ENCODE data around the gene ERC2. TPM values are rescaled to one million over a fixed set of nuclear protein-coding genes. Genes with fewer than 3 reads are reported as not detected.

ERC2 gene
- total and polyA plus RNA-seq, 7 experiments from 2014 or later: not detected

- H3K27ac ChIP-seq (ENCODE audit: low read depth, low read length): no peak overlapping the region
- peaks cover 0 to 4% (median 0%) of the 10 kb centered on the region in 3 experiments for H3K9me3 ChIP-seq (ENCODE audit: control insufficient read depth in 2 of 3, low read length in 3 of 3)
- POLR2A ChIA-PET: no interaction called here
- H3K27me3 ChIP-seq (ENCODE audit: control insufficient read depth in 2 of 2, insufficient read depth in 2 of 2, low read length in 2 of 2): no peaks in the 10 kb centered on the region
- no peak overlapping the region for H3K4me3 Mint-ChIP-seq
- no peaks in the 10 kb centered on the region for H3K4me1 ChIP-seq (ENCODE audit: control insufficient read depth in 2 of 2, insufficient read depth in 2 of 2, low read length in 2 of 2)
- H3K27me3 Mint-ChIP-seq: peaks cover 0 to 19% (median 5%) of the 10 kb centered on the region in 5 donors
- ATAC-seq: no peak
- no peak overlapping the region for H3K27ac Mint-ChIP-seq
- H3K4me1 Mint-ChIP-seq: no peaks in the 10 kb centered on the region
- CTCF ChIA-PET: no interaction called here
- intact Hi-C loops (cut with micrococcal nuclease): no loop called here
- no peak overlapping the region for H3K4me3 ChIP-seq (ENCODE audit: low read length)
- DNase-seq: no peak
- H3K36me3 ChIP-seq (ENCODE audit: control insufficient read depth in 2 of 3, insufficient read depth in 3 of 3, low read length in 3 of 3): no peaks in the 10 kb centered on the region
- peaks cover 0 to 5% (median 2%) of the 10 kb centered on the region in 11 donors for H3K9me3 Mint-ChIP-seq
- no peaks in the 10 kb centered on the region for H3K36me3 Mint-ChIP-seq
Observed at GRCh38 chr3:55728461-55729100, 739.7 kb downstream of the ERC2 start.

DNA sequence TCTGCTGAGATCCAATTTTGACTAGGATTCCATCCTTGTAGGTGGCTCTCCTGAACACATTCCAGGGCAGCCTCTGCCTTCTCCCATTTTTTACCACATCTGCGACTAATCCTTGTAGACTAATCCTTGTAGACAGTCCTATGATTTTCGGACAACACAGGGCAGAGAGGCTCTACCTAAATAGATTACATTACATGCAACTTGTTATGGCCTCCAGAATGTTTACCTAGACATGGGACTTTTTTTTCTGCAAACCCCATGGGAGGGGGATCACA lies 741.8 kb downstream of the ERC2 start:
- intact Hi-C loops (cut with micrococcal nuclease): no loop called here
- Mint-ChIP-seq H3K36me3 (no peaks in the 10 kb centered on the region), H3K4me3 (no peak overlapping the region), H3K4me1 (no peaks in the 10 kb centered on the region), H3K9me3 (peaks cover 0 to 9% (median 2%) of the 10 kb centered on the region in 11 donors), H3K27ac (no peak overlapping the region), H3K27me3 (peaks cover 0 to 26% (median 18%) of the 10 kb centered on the region in 5 donors)
- no peaks in the 10 kb centered on the region for H3K36me3 ChIP-seq (ENCODE audit: control insufficient read depth in 2 of 3, insufficient read depth in 3 of 3, low read length in 3 of 3)
- ChIA-PET CTCF (no interaction called here), POLR2A (no interaction called here)
- DNase-seq (no peak), ATAC-seq (no peak)
- no peaks in the 10 kb centered on the region for H3K27me3 ChIP-seq (ENCODE audit: control insufficient read depth in 2 of 2, insufficient read depth in 2 of 2, low read length in 2 of 2)
- H3K4me1 ChIP-seq (ENCODE audit: control insufficient read depth in 2 of 2, insufficient read depth in 2 of 2, low read length in 2 of 2): no peaks in the 10 kb centered on the region
- H3K9me3 ChIP-seq (ENCODE audit: control insufficient read depth in 2 of 3, low read length in 3 of 3): peaks cover 0 to 4% (median 0%) of the 10 kb centered on the region in 3 experiments
- H3K4me3 ChIP-seq (ENCODE audit: low read length): no peak overlapping the region
- H3K27ac ChIP-seq (ENCODE audit: low read depth, low read length): no peak overlapping the region

- peaks cover 0 to 4% (median 0%) of the 10 kb centered on the region in 3 experiments for H3K9me3 ChIP-seq (ENCODE audit: control insufficient read depth in 2 of 3, low read length in 3 of 3)
- no peaks in the 10 kb centered on the region for H3K4me1 ChIP-seq (ENCODE audit: control insufficient read depth in 2 of 2, insufficient read depth in 2 of 2, low read length in 2 of 2)
- Mint-ChIP-seq H3K27ac (no peak overlapping the region), H3K27me3 (peaks cover 0 to 26% (median 18%) of the 10 kb centered on the region in 5 donors), H3K4me1 (no peaks in the 10 kb centered on the region), H3K36me3 (no peaks in the 10 kb centered on the region), H3K4me3 (no peak overlapping the region), H3K9me3 (peaks cover 0 to 9% (median 2%) of the 10 kb centered on the region in 11 donors)
- DNase-seq (no peak), ATAC-seq (no peak)
- no peak overlapping the region for H3K4me3 ChIP-seq (ENCODE audit: low read length)
- POLR2A ChIA-PET: no interaction called here
- H3K27ac ChIP-seq (ENCODE audit: low read depth, low read length): no peak overlapping the region
- CTCF ChIA-PET: no interaction called here
- H3K36me3 ChIP-seq (ENCODE audit: control insufficient read depth in 2 of 3, insufficient read depth in 3 of 3, low read length in 3 of 3): no peaks in the 10 kb centered on the region
- intact Hi-C loops (cut with micrococcal nuclease): no loop called here
- no peaks in the 10 kb centered on the region for H3K27me3 ChIP-seq (ENCODE audit: control insufficient read depth in 2 of 2, insufficient read depth in 2 of 2, low read length in 2 of 2)
Observed at GRCh38 chr3:55725681-55726500, 742.4 kb downstream of the ERC2 start.

DNA sequence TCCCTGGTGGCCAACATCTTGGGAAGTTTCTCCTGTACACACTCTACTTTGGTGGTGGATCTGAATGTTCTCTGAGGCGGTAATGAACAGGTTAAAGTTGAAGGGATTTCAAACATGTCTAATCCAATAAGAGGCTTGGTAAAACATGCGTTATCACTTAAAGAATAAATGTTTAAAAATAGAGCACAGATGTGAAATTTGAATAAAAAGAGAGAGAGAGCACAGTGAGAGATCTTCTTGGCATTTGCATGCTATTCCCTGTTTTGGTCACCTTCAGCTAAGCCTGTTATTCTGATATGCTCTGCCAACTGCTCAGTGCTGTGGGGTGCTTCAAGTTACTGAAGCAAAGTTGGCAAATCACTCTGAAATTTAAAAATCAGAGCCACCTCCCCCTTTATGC lies 743.4 kb downstream of the ERC2 start:
- no peaks in the 10 kb centered on the region for H3K36me3 ChIP-seq (ENCODE audit: control insufficient read depth in 2 of 3, insufficient read depth in 3 of 3, low read length in 3 of 3)
- no peaks in the 10 kb centered on the region for H3K4me1 ChIP-seq (ENCODE audit: control insufficient read depth in 2 of 2, insufficient read depth in 2 of 2, low read length in 2 of 2)
- H3K9me3 ChIP-seq (ENCODE audit: control insufficient read depth in 2 of 3, low read length in 3 of 3): peaks cover 0 to under 1% (median 0%) of the 10 kb centered on the region in 3 experiments
- ChIA-PET POLR2A (no interaction called here), CTCF (no interaction called here)
- Mint-ChIP-seq H3K4me3 (no peak overlapping the region), H3K4me1 (no peaks in the 10 kb centered on the region), H3K27me3 (peaks cover 0 to 26% (median 18%) of the 10 kb centered on the region in 5 donors), H3K36me3 (no peaks in the 10 kb centered on the region), H3K9me3 (peaks cover 0 to 9% (median 2%) of the 10 kb centered on the region in 11 donors), H3K27ac (no peak overlapping the region)
- no peaks in the 10 kb centered on the region for H3K27me3 ChIP-seq (ENCODE audit: control insufficient read depth in 2 of 2, insufficient read depth in 2 of 2, low read length in 2 of 2)
- no peak for ATAC-seq
- intact Hi-C loops (cut with micrococcal nuclease): no loop called here
- DNase-seq: no peak
- no peak overlapping the region for H3K27ac ChIP-seq (ENCODE audit: low read depth, low read length)
- H3K4me3 ChIP-seq (ENCODE audit: low read length): no peak overlapping the region

- CTCF ChIA-PET: no interaction called here
- no peak overlapping the region for H3K27ac ChIP-seq (ENCODE audit: low read depth, low read length)
- H3K4me3 Mint-ChIP-seq: no peak overlapping the region
Observed at GRCh38 chr3:55724407-55724784, 743.9 kb downstream of the ERC2 start.

DNA sequence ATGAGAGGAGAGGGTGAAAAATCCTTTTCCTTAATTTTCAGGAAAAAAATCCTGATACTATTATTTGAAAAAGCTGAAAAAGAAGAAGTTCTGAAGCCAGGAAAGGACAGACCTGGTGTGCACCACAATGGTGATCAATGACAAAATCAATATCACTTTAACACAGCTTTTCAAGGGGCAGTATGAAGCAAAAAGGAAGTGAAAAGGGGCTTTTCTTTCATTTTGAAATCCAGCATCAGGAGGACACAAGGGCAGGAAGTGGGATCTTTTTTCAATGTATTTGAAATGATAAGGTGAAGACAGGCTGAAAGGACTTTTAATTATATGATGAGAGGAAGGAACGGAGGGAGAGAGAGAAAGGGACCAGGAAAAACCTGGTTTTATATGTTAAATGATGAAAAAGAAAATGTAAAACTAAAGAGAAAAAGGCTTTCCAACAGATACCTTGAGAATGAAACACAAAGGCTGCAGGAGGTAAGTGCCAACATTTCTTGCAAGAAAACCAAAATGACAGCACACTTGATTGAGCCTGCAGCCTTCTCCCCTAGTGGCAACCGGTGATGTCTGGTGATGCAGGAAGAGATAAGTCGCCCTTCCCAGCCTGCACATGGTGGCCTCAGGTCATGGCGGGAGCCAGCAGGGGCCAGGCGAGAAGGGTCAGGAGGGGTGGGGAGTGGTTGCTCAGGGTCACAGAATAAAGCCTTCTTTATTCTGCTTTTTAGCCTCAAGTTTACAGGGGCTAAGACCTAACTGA lies 744.4 kb downstream of the ERC2 start:
- Histone ChIP-seq H3K36me3 (ENCODE audit: control insufficient read depth in 2 of 3, insufficient read depth in 3 of 3, low read length in 3 of 3) (no peaks in the 10 kb centered on the region), H3K4me1 (ENCODE audit: control insufficient read depth in 2 of 2, insufficient read depth in 2 of 2, low read length in 2 of 2) (no peaks in the 10 kb centered on the region), H3K27ac (ENCODE audit: low read depth, low read length) (no peak overlapping the region), H3K4me3 (ENCODE audit: low read length) (no peak overlapping the region), H3K27me3 (ENCODE audit: control insufficient read depth in 2 of 2, insufficient read depth in 2 of 2, low read length in 2 of 2) (no peaks in the 10 kb centered on the region), H3K9me3 (ENCODE audit: control insufficient read depth in 2 of 3, low read length in 3 of 3) (no peaks in the 10 kb centered on the region)
- no peak for DNase-seq
- CTCF ChIA-PET: no interaction called here
- Mint-ChIP-seq H3K9me3 (peaks cover 0 to 7% (median 0%) of the 10 kb centered on the region in 11 donors), H3K4me1 (no peaks in the 10 kb centered on the region), H3K27me3 (peaks cover 0 to 26% (median 18%) of the 10 kb centered on the region in 5 donors), H3K27ac (no peak overlapping the region), H3K4me3 (no peak overlapping the region), H3K36me3 (no peaks in the 10 kb centered on the region)
- ATAC-seq: no peak
- intact Hi-C loops (cut with micrococcal nuclease): no loop called here
- POLR2A ChIA-PET: no interaction called here

More at GRCh38 chr3:55724407-55724784, 743.9 kb downstream of the ERC2 start:
- Mint-ChIP-seq H3K9me3 (peaks cover 0 to 9% (median 2%) of the 10 kb centered on the region in 11 donors), H3K27me3 (peaks cover 0 to 26% (median 18%) of the 10 kb centered on the region in 5 donors), H3K4me1 (no peaks in the 10 kb centered on the region), H3K27ac (no peak overlapping the region), H3K36me3 (no peaks in the 10 kb centered on the region)
- no peak for DNase-seq
- H3K36me3 ChIP-seq (ENCODE audit: control insufficient read depth in 2 of 3, insufficient read depth in 3 of 3, low read length in 3 of 3): no peaks in the 10 kb centered on the region
- H3K27me3 ChIP-seq (ENCODE audit: control insufficient read depth in 2 of 2, insufficient read depth in 2 of 2, low read length in 2 of 2): no peaks in the 10 kb centered on the region
- POLR2A ChIA-PET: no interaction called here
- H3K9me3 ChIP-seq (ENCODE audit: control insufficient read depth in 2 of 3, low read length in 3 of 3): no peaks in the 10 kb centered on the region
- no peaks in the 10 kb centered on the region for H3K4me1 ChIP-seq (ENCODE audit: control insufficient read depth in 2 of 2, insufficient read depth in 2 of 2, low read length in 2 of 2)
- intact Hi-C loops (cut with micrococcal nuclease): no loop called here
- no peak for ATAC-seq
- no peak overlapping the region for H3K4me3 ChIP-seq (ENCODE audit: low read length)
